CD4-positive, alpha-beta T cell treated with Interleukin-4 for 4 hours (primary cell): ENCODE data around the gene COL4A3.
"Not testable (repeated sequence)": the region's sequence is repeated elsewhere in the genome, so short reads cannot be mapped to it uniquely, and the experiment has no call there.

Source experiments
- DNase-seq: peaks from one replicate; pipeline ENCODE4 v3.0.0-alpha.2; 2020

Gene COL4A3

GRCh38 chr2:227160164-227160563 lies 4.3 kb upstream of the COL4A3 start:
- DNase-seq = no peak

- no peak for DNase-seq
Measured at GRCh38 chr2:227161947-227162346, 2.5 kb upstream of the COL4A3 start.

GRCh38 chr2:227163485-227163997 lies 883 bp upstream of the COL4A3 start:
- no peak for DNase-seq

GRCh38 chr2:227164763-227165291 lies 403 bp downstream of the COL4A3 start:
- DNase-seq = no peak

GRCh38 chr2:227171779-227172178 lies 7.4 kb downstream of the COL4A3 start:
- not testable (repeated sequence) for DNase-seq

- DNase-seq = no peak
Measured at GRCh38 chr2:227177592-227178336, 13.3 kb downstream of the COL4A3 start.

GRCh38 chr2:227179988-227180685 lies 15.7 kb downstream of the COL4A3 start:
- DNase-seq = no peak

- DNase-seq = no peak
Measured at GRCh38 chr2:227180770-227181169, 16.3 kb downstream of the COL4A3 start.

GRCh38 chr2:227182765-227183164 lies 18.3 kb downstream of the COL4A3 start:
- DNase-seq = no peak

GRCh38 chr2:227183657-227184367 lies 19.4 kb downstream of the COL4A3 start:
- DNase-seq = no peak

- DNase-seq = no peak
Measured at GRCh38 chr2:227185615-227186232, 21.3 kb downstream of the COL4A3 start.

GRCh38 chr2:227186751-227187150 lies 22.3 kb downstream of the COL4A3 start:
- no peak for DNase-seq

GRCh38 chr2:227188292-227188691 lies 23.9 kb downstream of the COL4A3 start:
- DNase-seq = no peak

GRCh38 chr2:227191367-227191766 lies 26.9 kb downstream of the COL4A3 start:
- no peak for DNase-seq

- no peak for DNase-seq
Measured at GRCh38 chr2:227192491-227192890, 28.1 kb downstream of the COL4A3 start.

- no peak for DNase-seq
Measured at GRCh38 chr2:227194219-227194618, 29.8 kb downstream of the COL4A3 start.

GRCh38 chr2:227198866-227199265 lies 34.4 kb downstream of the COL4A3 start:
- no peak for DNase-seq

- DNase-seq = no peak
Measured at GRCh38 chr2:227201771-227202170, 37.3 kb downstream of the COL4A3 start.

GRCh38 chr2:227204452-227204851 lies 40.0 kb downstream of the COL4A3 start:
- DNase-seq = no peak

GRCh38 chr2:227205701-227206100 lies 41.3 kb downstream of the COL4A3 start:
- no peak for DNase-seq

GRCh38 chr2:227206406-227206805 lies 42.0 kb downstream of the COL4A3 start:
- DNase-seq = no peak

- DNase-seq = no peak
Measured at GRCh38 chr2:227207573-227207972, 43.1 kb downstream of the COL4A3 start.

GRCh38 chr2:227214622-227215041 lies 50.2 kb downstream of the COL4A3 start:
- DNase-seq = no peak
